SK-N-SH treated with all-trans-retinoic acid at 6 μM for 48 hours (cell line): Measurements from ENCODE around the gene KMT2D.

ENCODE experiments used
- ATAC-seq: fragments of 200-7000 bp; cut with Tn5 transposase; 3 replicates; pipeline ENCODE4 v1.9.1; 2020; ENCODE audit warnings: mild to moderate bottlenecking, moderate library complexity
- ARNTL ChIP-seq: fragments of 450-650 bp; formaldehyde crosslinking; IDR thresholded peaks from 2 replicates; pipeline ENCODE4 v1.5.0; 2020; ENCODE audit warnings: low read depth, mild to moderate bottlenecking, moderate library complexity, borderline replicate concordance
- BACH2 ChIP-seq: fragments of 250-450 bp; sonication (Bioruptor Pico); IDR thresholded peaks from 2 replicates; pipeline ENCODE4 v1.9.0; 2021; ENCODE audit warnings: mild to moderate bottlenecking, borderline replicate concordance
- CSDC2 ChIP-seq: fragments of 250-450 bp; sonication (Bioruptor Pico); IDR thresholded peaks from 2 replicates; pipeline ENCODE4 v1.5.0; 2020; ENCODE audit warnings: mild to moderate bottlenecking, moderate library complexity
- GLIS3 ChIP-seq: fragments of 250-450 bp; sonication (Bioruptor Pico); IDR thresholded peaks from 2 replicates; pipeline ENCODE4 v1.5.0; 2020; ENCODE audit warnings: mild to moderate bottlenecking, moderate library complexity
- ISL1 ChIP-seq: fragments of 250-450 bp; sonication (Bioruptor Pico); IDR thresholded peaks from 2 replicates; pipeline ENCODE4 v2.1.2; 2022; ENCODE audit warnings: mild to moderate bottlenecking, moderate library complexity
- OSR1 ChIP-seq: fragments of 250-450 bp; sonication (Bioruptor Pico); IDR thresholded peaks from 2 replicates; pipeline ENCODE4 v1.8.0; 2022; ENCODE audit warnings: moderate library complexity, mild to moderate bottlenecking, inconsistent platforms
- POU6F1 ChIP-seq: fragments of 250-450 bp; sonication (Bioruptor Pico); IDR thresholded peaks from 2 replicates; pipeline ENCODE4 v1.8.0; 2021; ENCODE audit warnings: low read depth, mild to moderate bottlenecking, moderate library complexity, borderline replicate concordance
- PPARA ChIP-seq: fragments of 250-450 bp; sonication (Bioruptor Pico); IDR thresholded peaks from 2 replicates; pipeline ENCODE4 v1.5.0; 2020; ENCODE audit warnings: mild to moderate bottlenecking, borderline replicate concordance
- RARB ChIP-seq: fragments of 250-450 bp; sonication (Bioruptor Pico); IDR thresholded peaks from 2 replicates; pipeline ENCODE4 v1.8.0; 2021; ENCODE audit warnings: mild to moderate bottlenecking, moderate library complexity
- SNAI2 ChIP-seq: fragments of 250-450 bp; sonication (Bioruptor Pico); IDR thresholded peaks from 2 replicates; pipeline ENCODE4 v1.5.0; 2020; ENCODE audit warnings: mild to moderate bottlenecking, moderate library complexity
- TCF4 ChIP-seq: fragments of 250-450 bp; sonication (Bioruptor Pico); IDR thresholded peaks from 2 replicates; pipeline ENCODE4 v1.8.0; 2021; ENCODE audit warnings: mild to moderate bottlenecking, moderate library complexity, borderline replicate concordance
- TOX ChIP-seq: fragments of 250-450 bp; sonication (Bioruptor Pico); IDR thresholded peaks from 2 replicates; pipeline ENCODE4 v1.8.0; 2021; ENCODE audit warnings: mild to moderate bottlenecking, moderate library complexity, borderline replicate concordance
- ZC3H10 ChIP-seq: fragments of 250-450 bp; sonication (Bioruptor Pico); IDR thresholded peaks from 2 replicates; pipeline ENCODE4 v1.5.1; 2021; ENCODE audit warnings: mild to moderate bottlenecking, moderate library complexity
- ZFP3 ChIP-seq: fragments of 250-450 bp; sonication (Bioruptor Pico); IDR thresholded peaks from 2 replicates; pipeline ENCODE4 v1.5.0; 2020; ENCODE audit warnings: mild to moderate bottlenecking, moderate library complexity
- ZFP30 ChIP-seq: fragments of 450-650 bp; formaldehyde crosslinking; IDR thresholded peaks from 2 replicates; pipeline ENCODE4 v1.5.0; 2022; ENCODE audit warnings: mild to moderate bottlenecking, moderate library complexity
- ZNF565 ChIP-seq: fragments of 450-650 bp; formaldehyde crosslinking; conservative IDR thresholded peaks from 2 replicates; pipeline ENCODE4 v1.5.0; 2020; ENCODE audit warnings: low read depth, mild to moderate bottlenecking, moderate library complexity
- ZNF8 ChIP-seq: fragments of 450-650 bp; formaldehyde crosslinking; IDR thresholded peaks from 2 replicates; pipeline ENCODE4 v1.5.0; 2020; ENCODE audit warnings: mild to moderate bottlenecking, moderate library complexity
- TF ChIP-seq, protein P1 (sequence below): fragments of 250-450 bp; sonication (Bioruptor Pico); IDR thresholded peaks from 2 replicates; pipeline ENCODE4 v1.5.1; 2020; ENCODE audit warnings: low read depth, mild to moderate bottlenecking, moderate library complexity
- TF ChIP-seq, protein P2 (sequence below): fragments of 250-450 bp; sonication (Bioruptor Pico); IDR thresholded peaks from 2 replicates; pipeline ENCODE4 v1.5.1; 2021; ENCODE audit warnings: mild to moderate bottlenecking, moderate library complexity
- TF ChIP-seq, protein P3 (sequence below): fragments of 250-450 bp; sonication (Bioruptor Pico); IDR thresholded peaks from 2 replicates; pipeline ENCODE4 v1.5.0; 2020; ENCODE audit warnings: mild to moderate bottlenecking, moderate library complexity

KMT2D gene

DNA sequence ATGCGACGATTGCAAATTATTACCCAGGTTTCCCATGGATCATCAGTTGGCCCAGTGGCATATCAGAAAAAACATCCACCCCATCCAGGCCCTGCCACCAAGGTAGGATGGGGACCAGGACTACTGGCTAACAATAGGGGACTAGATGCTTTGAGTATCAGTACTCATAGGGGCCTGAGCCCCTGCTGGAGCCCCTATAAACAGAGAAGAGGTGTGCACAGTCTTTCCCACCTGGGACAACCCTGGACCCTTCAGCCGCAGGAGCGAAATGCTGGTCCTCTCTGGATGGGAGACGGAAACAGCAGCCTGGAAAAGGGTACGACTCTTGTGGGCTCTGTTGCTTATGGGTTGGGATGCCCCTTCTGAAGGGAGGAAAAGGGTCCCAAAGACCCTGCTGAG lies 28.3 kb upstream of the KMT2D start:
- TF ChIP-seq, protein P1, sequence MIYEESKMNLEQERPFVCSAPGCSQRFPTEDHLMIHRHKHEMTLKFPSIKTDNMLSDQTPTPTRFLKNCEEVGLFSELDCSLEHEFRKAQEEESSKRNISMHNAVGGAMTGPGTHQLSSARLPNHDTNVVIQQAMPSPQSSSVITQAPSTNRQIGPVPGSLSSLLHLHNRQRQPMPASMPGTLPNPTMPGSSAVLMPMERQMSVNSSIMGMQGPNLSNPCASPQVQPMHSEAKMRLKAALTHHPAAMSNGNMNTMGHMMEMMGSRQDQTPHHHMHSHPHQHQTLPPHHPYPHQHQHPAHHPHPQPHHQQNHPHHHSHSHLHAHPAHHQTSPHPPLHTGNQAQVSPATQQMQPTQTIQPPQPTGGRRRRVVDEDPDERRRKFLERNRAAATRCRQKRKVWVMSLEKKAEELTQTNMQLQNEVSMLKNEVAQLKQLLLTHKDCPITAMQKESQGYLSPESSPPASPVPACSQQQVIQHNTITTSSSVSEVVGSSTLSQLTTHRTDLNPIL: no peak
- no peak for TF ChIP-seq ZNF8 (CRISPR knock-in tag)
- TF ChIP-seq, protein P2, sequence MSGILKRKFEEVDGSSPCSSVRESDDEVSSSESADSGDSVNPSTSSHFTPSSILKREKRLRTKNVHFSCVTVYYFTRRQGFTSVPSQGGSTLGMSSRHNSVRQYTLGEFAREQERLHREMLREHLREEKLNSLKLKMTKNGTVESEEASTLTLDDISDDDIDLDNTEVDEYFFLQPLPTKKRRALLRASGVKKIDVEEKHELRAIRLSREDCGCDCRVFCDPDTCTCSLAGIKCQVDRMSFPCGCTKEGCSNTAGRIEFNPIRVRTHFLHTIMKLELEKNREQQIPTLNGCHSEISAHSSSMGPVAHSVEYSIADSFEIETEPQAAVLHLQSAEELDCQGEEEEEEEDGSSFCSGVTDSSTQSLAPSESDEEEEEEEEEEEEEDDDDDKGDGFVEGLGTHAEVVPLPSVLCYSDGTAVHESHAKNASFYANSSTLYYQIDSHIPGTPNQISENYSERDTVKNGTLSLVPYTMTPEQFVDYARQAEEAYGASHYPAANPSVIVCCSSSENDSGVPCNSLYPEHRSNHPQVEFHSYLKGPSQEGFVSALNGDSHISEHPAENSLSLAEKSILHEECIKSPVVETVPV (CRISPR knock-in tag): no peak
- TF ChIP-seq ZFP3 (CRISPR knock-in tag): no peak
- ATAC-seq: no peak

- no peak for TF ChIP-seq SNAI2 (CRISPR knock-in tag)
- TF ChIP-seq, protein P3, sequence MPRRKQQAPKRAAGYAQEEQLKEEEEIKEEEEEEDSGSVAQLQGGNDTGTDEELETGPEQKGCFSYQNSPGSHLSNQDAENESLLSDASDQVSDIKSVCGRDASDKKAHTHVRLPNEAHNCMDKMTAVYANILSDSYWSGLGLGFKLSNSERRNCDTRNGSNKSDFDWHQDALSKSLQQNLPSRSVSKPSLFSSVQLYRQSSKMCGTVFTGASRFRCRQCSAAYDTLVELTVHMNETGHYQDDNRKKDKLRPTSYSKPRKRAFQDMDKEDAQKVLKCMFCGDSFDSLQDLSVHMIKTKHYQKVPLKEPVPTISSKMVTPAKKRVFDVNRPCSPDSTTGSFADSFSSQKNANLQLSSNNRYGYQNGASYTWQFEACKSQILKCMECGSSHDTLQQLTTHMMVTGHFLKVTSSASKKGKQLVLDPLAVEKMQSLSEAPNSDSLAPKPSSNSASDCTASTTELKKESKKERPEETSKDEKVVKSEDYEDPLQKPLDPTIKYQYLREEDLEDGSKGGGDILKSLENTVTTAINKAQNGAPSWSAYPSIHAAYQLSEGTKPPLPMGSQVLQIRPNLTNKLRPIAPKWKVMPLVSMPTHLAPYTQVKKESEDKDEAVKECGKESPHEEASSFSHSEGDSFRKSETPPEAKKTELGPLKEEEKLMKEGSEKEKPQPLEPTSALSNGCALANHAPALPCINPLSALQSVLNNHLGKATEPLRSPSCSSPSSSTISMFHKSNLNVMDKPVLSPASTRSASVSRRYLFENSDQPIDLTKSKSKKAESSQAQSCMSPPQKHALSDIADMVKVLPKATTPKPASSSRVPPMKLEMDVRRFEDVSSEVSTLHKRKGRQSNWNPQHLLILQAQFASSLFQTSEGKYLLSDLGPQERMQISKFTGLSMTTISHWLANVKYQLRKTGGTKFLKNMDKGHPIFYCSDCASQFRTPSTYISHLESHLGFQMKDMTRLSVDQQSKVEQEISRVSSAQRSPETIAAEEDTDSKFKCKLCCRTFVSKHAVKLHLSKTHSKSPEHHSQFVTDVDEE (CRISPR knock-in tag): no peak
- TF ChIP-seq GLIS3 (CRISPR knock-in tag): no peak
- ATAC-seq: peak; percentile 94
These were observed 27.7 kb upstream of the KMT2D start for GRCh38 chr12:49088150-49088931.

DNA sequence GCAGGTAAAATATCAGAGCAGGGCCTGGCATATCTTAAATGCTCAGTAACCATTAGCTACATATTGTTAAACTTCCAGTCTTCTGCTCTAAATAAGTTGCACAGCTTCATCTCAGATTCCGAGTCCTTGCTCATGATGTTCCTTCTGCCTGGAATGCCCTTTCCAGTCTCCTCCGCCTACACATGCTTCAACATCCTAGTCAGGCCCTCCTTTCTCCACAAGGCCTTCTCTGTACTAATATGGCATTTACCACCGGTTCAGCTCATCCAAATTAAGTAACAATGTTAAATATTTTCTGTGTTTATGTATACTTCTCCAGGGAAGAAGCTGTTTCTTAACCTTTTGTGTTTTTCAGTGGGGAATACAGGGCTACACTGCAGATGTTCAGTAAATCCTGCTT lies 25.5 kb upstream of the KMT2D start:
- ATAC-seq: no peak
- TF ChIP-seq GLIS3 (CRISPR knock-in tag): no peak
- TF ChIP-seq ISL1 (CRISPR knock-in tag): no peak
- no peak for TF ChIP-seq BACH2 (CRISPR knock-in tag)
- no peak for TF ChIP-seq RARB (CRISPR knock-in tag)
- no peak for TF ChIP-seq ZNF565
- TF ChIP-seq ZC3H10: no peak
- no peak for TF ChIP-seq ZFP30 (CRISPR knock-in tag)
- TF ChIP-seq, protein P3 (CRISPR knock-in tag): no peak
- TF ChIP-seq CSDC2: no peak
- TF ChIP-seq PPARA (CRISPR knock-in tag): no peak
- no peak for TF ChIP-seq TCF4 (CRISPR knock-in tag)
- TF ChIP-seq OSR1: no peak
- TF ChIP-seq POU6F1: no peak
- TF ChIP-seq, protein P2 (CRISPR knock-in tag): no peak
- no peak for TF ChIP-seq TOX
- no peak for TF ChIP-seq ARNTL
- TF ChIP-seq SNAI2 (CRISPR knock-in tag): no peak
- TF ChIP-seq ZNF8 (CRISPR knock-in tag): no peak
- TF ChIP-seq, protein P1: no peak
